K562 (cell line): ENCODE measurements around the gene CENPN. TPM values are rescaled to one million over a fixed set of nuclear protein-coding genes. Genes with fewer than 3 reads are reported as not detected.

ENCODE experiments used
- DIDO1 ChIP-seq: fragments of 450-650 bp; IDR thresholded peaks from 2 replicates; pipeline ENCODE4 v1.6.1; 2016; ENCODE audit warnings: low read depth, missing biosample characterization, missing genetic modification characterization
- ELK3 ChIP-seq: fragments of 450-650 bp; formaldehyde crosslinking; IDR thresholded peaks from 2 replicates; pipeline ENCODE4 v1.4.0; 2020; ENCODE audit warnings: mild to moderate bottlenecking
- ETS1 ChIP-seq: conservative IDR thresholded peaks from 2 replicates; pipeline ENCODE4 v1.6.1; 2011; ENCODE audit warnings: low read depth, mild to moderate bottlenecking, low read length; ENCODE audit not compliant: control insufficient read depth
- ETV6 ChIP-seq, 3 experiments: fragments of 150-350 bp in 1 of 3; sonication (generic) in 1 of 3; formaldehyde crosslinking in 1 of 3; IDR thresholded peaks; 2 replicates each; pipeline versions ENCODE4 v1.6.1 to v1.8.0; 2014 to 2022; ENCODE audit warnings: borderline replicate concordance in 2 of 3, low read depth in 2 of 3, antibody characterized with exemption in 1 of 3, low read length in 1 of 3, mild to moderate bottlenecking in 1 of 3, missing genetic modification reagents in 1 of 3
- GABPA ChIP-seq: fragments of 200-800 bp; sonication (Bioruptor generic); conservative IDR thresholded peaks from 2 replicates; pipeline ENCODE4 v1.6.1; 2016; ENCODE audit warnings: low read depth, missing genetic modification characterization, missing compliant biosample characterization
- HNRNPK ChIP-seq: fragments of 200-400 bp; formaldehyde crosslinking; IDR thresholded peaks from one replicate; pipeline ENCODE4 v1.6.1; 2018; ENCODE audit warnings: mild to moderate bottlenecking, low read depth, low read length; ENCODE audit not compliant: poor library complexity, severe bottlenecking
- HSF4 ChIP-seq: fragments of 250-450 bp; sonication (Bioruptor Pico); IDR thresholded peaks from 2 replicates; pipeline ENCODE4 v2.1.2; 2022; ENCODE audit warnings: mild to moderate bottlenecking, moderate library complexity, borderline replicate concordance
- PML ChIP-seq: IDR thresholded peaks from 2 replicates; pipeline ENCODE4 v1.6.1; 2012; ENCODE audit warnings: low read length, inconsistent platforms
- PRDM10 ChIP-seq: fragments of 450-650 bp; IDR thresholded peaks from 2 replicates; pipeline ENCODE4 v1.6.1; 2018; ENCODE audit not compliant: partially characterized antibody
- SIX5 ChIP-seq, 2 experiments: IDR thresholded peaks; 2 replicates each; pipeline ENCODE4 v1.6.1; 2011; ENCODE audit warnings: low read length in 2 of 2, borderline replicate concordance in 1 of 2, low read depth in 1 of 2, mild to moderate bottlenecking in 1 of 2, moderate library complexity in 1 of 2; ENCODE audit not compliant: insufficient read depth in 1 of 2
- SNAPC5 ChIP-seq: fragments of 250-450 bp; sonication (Bioruptor Pico); IDR thresholded peaks from 2 replicates; pipeline ENCODE4 v1.8.0; 2021; ENCODE audit warnings: moderate library complexity, mild to moderate bottlenecking, inconsistent platforms
- SRSF1 ChIP-seq: fragments of 200-400 bp; formaldehyde crosslinking; IDR thresholded peaks from 2 replicates; pipeline ENCODE4 v1.6.1; 2017; ENCODE audit warnings: mild to moderate bottlenecking, low read depth, low read length, moderate library complexity
- TAF7 ChIP-seq: fragments of 450-650 bp; IDR thresholded peaks from 2 replicates; pipeline ENCODE4 v1.6.1; 2016; ENCODE audit warnings: missing genetic modification characterization, missing compliant biosample characterization
- ZNF436 ChIP-seq: fragments of 250-450, 450-650 bp; sonication (Bioruptor Pico); formaldehyde crosslinking; IDR thresholded peaks from 2 replicates; pipeline ENCODE4 v1.7.0; 2020; ENCODE audit warnings: mild to moderate bottlenecking
- ZNF76 ChIP-seq: fragments of 250-450 bp; sonication (Bioruptor Pico); IDR thresholded peaks from 2 replicates; pipeline ENCODE4 v1.4.0; 2020; ENCODE audit warnings: mild to moderate bottlenecking, moderate library complexity, borderline replicate concordance
- ZNF780A ChIP-seq: fragments of 250-450 bp; sonication (Bioruptor Pico); IDR thresholded peaks from 2 replicates; pipeline ENCODE4 v1.5.0; 2021; ENCODE audit warnings: mild to moderate bottlenecking
- polyA plus RNA-seq, 8 experiments: library from polyadenylated mRNA; depleted of rRNA in 4 of 8; stranded (reverse) in 5 of 8; unstranded in 3 of 8; fragments of >200 nt; fragmentation: Nextera tagmentation in 2 of 8; fragmentation: Illumina TruSeq in 1 of 8; extraction: Ambion mirVana in 2 of 8; extraction: Trizol in 1 of 8; gene quantifications; 2 replicates each; pipeline versions ENCODE4 v1.2.1 to v1.2.3, GENCODE V29; 2011 to 2014; ENCODE audit warnings: inconsistent platforms in 1 of 8, missing spikeins in 1 of 8
- total RNA-seq, 7 experiments: library from RNA; depleted of rRNA in 6 of 7; stranded (reverse); fragments of >200 nt in 6 of 7; fragmentation: Illumina TruSeq in 2 of 7; extraction: Trizol in 2 of 7; gene quantifications; 2 replicates each; pipeline versions ENCODE4 v1.2.1 to v1.2.3, GENCODE V29; 2011 to 2021; ENCODE audit warnings: low replicate concordance in 1 of 7
- TF ChIP-seq, protein P1 (sequence below): sonication (generic); formaldehyde crosslinking; IDR thresholded peaks from 2 replicates; pipeline ENCODE4 v1.8.1; 2022; ENCODE audit warnings: missing genetic modification reagents
- TF ChIP-seq, protein P2 (sequence below): fragments of 250-450 bp; sonication (Bioruptor Pico); IDR thresholded peaks from 2 replicates; pipeline ENCODE4 v1.8.0; 2021; ENCODE audit warnings: mild to moderate bottlenecking, moderate library complexity

Gene CENPN
- total and polyA plus RNA-seq, 9 of the 15 experiments (the other 6 are each of a cell fraction or from before 2014, with no cell fraction given), result 92.3 to 384 (median 140) TPM

GRCh38 chr16:80993307-80993706, 13.7 kb upstream of the CENPN start (continued):
- TF ChIP-seq, protein P1, sequence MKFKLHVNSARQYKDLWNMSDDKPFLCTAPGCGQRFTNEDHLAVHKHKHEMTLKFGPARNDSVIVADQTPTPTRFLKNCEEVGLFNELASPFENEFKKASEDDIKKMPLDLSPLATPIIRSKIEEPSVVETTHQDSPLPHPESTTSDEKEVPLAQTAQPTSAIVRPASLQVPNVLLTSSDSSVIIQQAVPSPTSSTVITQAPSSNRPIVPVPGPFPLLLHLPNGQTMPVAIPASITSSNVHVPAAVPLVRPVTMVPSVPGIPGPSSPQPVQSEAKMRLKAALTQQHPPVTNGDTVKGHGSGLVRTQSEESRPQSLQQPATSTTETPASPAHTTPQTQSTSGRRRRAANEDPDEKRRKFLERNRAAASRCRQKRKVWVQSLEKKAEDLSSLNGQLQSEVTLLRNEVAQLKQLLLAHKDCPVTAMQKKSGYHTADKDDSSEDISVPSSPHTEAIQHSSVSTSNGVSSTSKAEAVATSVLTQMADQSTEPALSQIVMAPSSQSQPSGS (CRISPR knock-in tag), result no peak
- TF ChIP-seq PRDM10 (peak; percentile 32), ZNF76 (no peak), ZNF436 (CRISPR knock-in tag) (no peak), DIDO1 (tag) (no peak), ZNF780A (CRISPR knock-in tag) (no peak), HSF4 (CRISPR knock-in tag) (no peak), ELK3 (CRISPR knock-in tag) (no peak), ETS1 (no peak), ETV6 (IDR thresholded peaks at IDR 0.05; ENCODE audit: borderline replicate concordance in 1 of 2, low read depth in 2 of 2, low read length in 1 of 2) (no peak), ETV6 (CRISPR knock-in tag; IDR thresholded peaks at IDR 0.05; ENCODE audit: borderline replicate concordance) (no peak), TAF7 (tag) (no peak), GABPA (tag) (no peak), SRSF1 (no peak), SIX5 (IDR thresholded peaks at IDR 0.05; ENCODE audit: borderline replicate concordance in 1 of 2, insufficient read depth in 1 of 2, low read depth in 1 of 2, low read length in 2 of 2) (no peak), HNRNPK (no peak), PML (no peak), SNAPC5 (no peak)
- TF ChIP-seq, protein P2, sequence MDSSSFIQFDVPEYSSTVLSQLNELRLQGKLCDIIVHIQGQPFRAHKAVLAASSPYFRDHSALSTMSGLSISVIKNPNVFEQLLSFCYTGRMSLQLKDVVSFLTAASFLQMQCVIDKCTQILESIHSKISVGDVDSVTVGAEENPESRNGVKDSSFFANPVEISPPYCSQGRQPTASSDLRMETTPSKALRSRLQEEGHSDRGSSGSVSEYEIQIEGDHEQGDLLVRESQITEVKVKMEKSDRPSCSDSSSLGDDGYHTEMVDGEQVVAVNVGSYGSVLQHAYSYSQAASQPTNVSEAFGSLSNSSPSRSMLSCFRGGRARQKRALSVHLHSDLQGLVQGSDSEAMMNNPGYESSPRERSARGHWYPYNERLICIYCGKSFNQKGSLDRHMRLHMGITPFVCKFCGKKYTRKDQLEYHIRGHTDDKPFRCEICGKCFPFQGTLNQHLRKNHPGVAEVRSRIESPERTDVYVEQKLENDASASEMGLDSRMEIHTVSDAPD (CRISPR knock-in tag), result no peak
